GM18526 (cell line): ENCODE data around the gene LTK.
A peak's percentile ranks its signal among the peaks of the same experiment; 100 is the strongest.

ENCODE experiments used
- POLR2A ChIP-seq: IDR thresholded peaks from 3 replicates; pipeline ENCODE4 v1.6.1; 2011; ENCODE audit not compliant: insufficient read length; ENCODE audit errors: extremely low read depth

The LTK gene

DNA sequence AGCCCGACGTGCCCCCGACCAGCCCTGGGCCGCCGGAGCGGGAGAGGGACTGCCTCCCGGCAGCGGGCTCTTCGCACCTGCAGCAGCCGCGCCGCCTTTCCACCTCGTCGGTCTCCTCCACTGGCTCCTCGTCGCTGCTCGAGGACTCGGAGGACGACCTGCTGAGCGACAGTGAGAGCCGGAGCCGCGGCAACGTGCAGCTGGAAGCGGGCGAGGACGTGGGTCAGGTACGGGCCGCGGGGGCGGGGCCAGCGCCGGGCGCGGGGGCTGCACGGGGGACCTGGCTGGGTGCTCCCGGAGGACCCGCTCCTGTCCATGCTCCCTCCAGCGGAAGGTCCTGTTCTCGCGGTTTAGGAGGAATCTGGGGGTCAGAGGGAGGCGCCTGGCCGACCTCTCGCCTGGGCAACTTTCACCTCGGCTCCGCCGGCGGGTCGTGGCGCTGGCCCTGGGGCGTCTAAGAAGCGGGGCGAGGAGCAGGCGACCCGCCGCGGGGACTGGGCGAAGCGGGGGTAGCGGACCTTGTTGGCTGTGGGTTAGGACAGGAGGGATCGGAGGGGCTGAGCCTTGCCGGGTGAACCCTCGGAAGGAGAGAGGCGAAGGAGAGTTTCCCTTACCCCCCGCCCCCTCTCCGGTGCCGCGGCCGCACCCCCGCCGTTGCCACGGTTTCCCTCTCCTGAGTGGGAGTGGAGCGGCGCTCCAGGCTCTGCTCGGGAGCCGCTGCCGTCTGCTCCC, 19.3 kb downstream of the LTK start:
- no peak for TF ChIP-seq POLR2A

DNA sequence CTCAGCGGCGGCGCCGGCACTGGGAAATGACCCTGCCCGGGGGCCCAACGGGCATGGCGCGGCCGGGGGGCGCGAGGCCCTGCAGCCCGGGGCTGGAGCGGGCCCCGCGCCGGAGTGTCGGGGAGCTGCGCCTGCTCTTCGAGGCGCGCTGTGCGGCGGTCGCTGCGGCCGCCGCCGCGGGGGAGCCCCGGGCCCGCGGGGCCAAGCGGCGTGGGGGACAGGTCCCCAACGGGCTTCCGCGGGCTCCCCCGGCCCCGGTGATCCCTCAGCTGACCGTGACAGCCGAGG, 19.8 kb downstream of the LTK start:
- TF ChIP-seq POLR2A = no peak

DNA sequence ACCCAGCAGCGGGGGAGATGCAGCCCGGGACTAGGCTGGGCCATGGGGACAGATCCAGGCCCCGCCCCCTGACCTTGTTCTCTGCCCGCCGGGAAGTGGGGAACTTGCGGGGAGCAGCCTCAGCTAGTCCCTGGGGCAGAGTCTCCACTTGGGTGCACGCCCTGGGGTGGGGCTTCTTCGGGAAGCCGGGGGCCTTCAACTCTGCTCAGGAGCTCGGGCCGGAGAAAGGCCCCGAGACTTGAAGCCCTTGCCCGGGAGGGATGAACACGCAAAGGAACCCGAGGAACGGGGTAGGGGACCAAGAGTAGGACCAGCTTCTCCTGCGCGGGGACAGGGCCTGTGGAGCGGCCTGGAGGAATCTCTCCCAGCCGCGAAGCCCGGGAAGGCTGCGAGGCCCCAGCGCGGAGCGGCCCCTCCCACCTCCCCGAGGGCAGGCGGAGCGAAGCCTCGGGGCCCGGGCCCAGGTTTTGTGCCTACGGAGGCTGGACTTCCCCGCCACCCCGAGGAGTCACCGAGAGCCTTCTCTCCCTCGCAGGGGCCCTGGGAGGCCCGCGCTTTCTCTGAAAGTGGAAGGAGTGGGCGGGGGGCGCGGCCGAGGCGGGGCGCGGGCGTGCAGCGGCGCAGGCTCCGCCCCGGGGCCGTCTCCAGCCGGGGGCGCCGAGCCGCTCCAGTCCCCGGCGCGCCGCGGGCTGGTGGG, 20.3 kb downstream of the LTK start, which contains the start of gene ITPKA:
ITPKA (plus strand) TSS at position 670 of the 697 bp plus-strand sequence. CDS start 54 bp downstream, outside the sequence.
- TF ChIP-seq POLR2A = peak; percentile 45

DNA sequence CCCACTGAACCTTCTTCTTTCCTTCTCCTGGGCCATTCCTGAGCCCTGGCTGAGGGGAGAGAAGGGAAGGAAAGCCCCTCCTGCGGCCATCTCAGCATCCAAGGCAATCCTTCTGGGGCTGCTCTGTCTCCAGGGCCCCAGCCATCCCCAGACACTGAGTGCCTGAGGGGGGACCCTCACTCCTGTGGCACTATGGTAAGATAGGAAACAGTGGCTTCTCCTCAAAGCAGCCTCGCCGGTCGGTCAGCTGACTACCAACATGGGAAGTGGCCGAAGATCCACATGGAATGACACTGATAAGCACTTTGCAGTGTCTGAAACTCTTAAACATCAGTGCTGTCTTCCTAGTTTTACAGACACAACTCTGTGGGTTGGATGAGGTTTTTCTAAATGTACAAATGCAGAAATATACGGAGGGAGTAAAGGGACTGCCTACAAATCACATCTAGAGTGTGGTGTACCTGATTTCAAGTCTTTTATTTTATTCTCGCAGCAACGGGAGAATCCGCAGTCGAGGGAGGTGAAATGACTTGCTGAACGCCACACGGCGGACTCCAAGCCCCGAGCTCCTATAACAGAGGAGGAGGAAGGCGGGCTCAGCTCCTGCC, 20.9 kb downstream of the LTK start:
- no peak for TF ChIP-seq POLR2A

DNA sequence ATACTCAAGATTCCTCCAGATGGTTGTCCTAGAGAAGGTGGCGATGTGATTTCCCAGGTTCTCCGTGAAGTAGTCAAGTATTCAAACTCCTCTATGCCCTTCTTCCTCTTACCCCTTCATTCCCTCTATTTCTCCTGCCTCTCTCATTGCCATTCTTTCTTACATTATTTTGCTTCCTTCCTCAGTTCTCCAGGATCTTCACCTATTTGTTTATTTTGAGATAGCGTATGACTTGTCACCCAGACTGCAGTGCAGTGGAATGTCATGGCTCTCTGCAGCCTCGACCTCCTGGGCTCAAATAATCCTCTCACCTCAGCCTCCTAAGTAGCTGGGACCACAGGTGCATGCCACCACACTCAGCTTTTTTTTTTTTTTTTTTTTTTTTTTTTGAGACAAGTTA, 21.7 kb downstream of the LTK start:
- no peak for TF ChIP-seq POLR2A

DNA sequence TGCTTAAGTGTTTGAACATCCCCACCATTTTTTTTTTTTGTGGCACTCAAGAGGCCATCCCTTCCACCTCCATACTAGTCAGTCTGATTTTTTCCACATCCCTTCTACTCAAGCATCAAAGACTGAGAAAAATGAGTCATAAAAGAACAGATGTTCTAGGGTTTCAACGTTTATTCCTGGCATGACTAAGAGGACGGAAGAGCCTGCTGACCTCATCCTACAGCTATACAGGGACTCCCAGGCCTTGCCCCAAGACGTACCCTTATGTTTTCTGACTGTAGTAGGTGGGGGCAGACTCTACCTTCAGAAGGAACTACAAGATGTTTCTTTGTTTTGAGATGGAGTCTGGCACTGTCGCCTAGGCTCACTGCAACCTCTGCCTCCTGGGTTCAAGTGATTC, 23.3 kb downstream of the LTK start:
- no peak for TF ChIP-seq POLR2A

DNA sequence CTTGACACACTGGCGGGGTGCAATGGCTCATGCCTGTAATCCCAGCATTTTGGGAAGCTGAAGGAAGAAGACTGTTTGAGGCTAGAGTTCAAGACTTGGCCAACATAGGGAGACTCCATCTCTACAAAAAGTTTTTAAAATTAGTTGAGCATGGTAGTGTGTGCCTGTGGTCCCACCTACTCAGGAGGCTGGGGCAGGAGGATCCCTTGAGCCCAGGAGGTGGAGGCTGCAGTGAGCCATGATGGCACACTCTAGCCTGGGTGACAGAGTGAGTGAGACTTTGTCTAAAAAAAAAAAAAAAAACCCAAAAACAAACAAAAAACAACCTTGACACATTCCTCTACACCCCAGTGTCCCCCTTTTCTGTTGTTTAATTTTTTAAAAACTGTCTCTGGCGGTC, 24.0 kb downstream of the LTK start:
- no peak for TF ChIP-seq POLR2A

DNA sequence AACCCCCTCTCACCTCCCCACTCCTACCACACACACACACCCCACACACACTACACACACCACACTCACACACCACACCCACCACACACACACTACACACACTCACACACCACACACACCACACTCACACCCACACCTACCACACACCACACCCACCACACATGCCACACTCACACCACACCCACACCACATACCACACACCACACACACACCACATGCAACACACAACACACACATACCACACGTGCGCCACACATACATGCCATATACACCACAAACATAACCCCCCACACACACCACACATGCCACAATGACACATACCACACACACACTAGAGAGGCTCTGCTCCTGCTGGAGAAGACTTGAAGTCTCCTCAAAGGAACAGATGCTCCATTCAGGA, 25.8 kb downstream of the LTK start:
- no peak for TF ChIP-seq POLR2A

DNA sequence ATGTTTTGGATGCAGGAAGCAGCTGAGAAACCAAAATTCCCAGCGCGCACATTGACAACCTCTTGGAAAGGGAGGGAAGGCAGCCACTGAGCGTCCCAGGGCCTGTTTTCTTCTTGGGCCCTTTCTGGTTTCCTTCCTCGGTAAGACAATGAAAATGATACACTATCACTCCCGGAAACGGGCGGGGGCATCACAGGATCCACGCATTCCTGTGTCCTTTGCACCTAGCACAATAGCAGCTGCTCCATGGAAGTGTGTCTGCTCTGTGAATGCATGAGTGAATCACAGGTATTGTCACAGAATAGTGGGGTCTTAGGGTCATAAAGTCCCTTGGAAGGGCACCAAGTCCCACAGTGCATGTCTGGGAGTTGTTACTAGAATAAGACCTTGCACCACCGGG, 26.2 kb downstream of the LTK start:
- TF ChIP-seq POLR2A = no peak

DNA sequence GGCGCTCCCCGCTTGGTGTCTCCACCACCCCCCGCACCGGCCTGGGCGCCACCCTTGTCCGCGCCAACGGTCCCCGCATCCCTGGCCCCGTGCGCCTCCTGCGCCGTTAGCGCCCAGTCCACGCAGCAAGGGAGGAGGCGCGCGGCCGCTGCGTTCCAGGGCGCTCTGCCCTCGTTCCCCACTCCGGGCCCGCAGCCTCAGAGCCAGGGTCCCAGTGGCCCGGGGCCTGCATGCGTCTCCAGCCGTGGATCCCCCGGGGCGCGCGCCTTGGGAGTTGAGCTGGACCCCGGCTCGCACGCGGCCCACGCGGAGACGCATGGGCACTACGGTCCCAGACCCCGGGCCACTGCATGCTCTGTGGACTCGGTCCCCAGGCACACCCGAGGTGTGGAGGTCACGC, 27.3 kb downstream of the LTK start:
- TF ChIP-seq POLR2A = no peak

DNA sequence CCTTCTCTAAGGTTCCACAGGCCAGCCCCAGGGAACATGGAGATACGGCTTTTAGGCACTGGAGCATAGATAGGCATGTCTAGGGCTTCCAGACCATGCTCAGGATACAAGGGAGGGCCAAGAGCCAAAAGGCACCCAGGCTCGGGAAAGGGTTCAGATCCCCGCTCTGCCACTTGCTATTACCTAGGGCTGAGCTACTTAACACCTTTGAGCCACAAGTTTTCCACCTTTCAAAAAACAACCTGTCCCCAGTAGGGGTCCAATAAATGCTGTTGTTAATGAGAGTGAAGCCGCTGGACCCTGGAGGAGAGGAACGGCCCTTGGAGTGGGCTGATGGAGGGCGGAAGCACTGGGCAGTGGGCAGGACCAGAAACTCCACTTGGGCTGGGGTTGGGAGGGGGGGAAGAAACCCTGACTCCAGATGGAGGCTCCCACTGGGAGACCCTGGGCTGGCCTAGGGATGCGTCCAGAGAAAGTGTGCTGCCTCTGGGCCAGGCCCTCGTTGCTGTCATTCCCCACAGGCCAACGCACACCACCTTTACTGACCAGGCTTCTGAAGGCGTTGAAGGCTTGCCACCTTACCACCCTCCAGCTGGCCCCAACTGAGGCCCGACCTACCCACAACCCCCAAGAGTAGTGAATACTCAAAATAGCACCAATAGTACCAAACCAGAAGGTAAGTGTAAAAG, 28.5 kb downstream of the LTK start:
- no peak for TF ChIP-seq POLR2A

DNA sequence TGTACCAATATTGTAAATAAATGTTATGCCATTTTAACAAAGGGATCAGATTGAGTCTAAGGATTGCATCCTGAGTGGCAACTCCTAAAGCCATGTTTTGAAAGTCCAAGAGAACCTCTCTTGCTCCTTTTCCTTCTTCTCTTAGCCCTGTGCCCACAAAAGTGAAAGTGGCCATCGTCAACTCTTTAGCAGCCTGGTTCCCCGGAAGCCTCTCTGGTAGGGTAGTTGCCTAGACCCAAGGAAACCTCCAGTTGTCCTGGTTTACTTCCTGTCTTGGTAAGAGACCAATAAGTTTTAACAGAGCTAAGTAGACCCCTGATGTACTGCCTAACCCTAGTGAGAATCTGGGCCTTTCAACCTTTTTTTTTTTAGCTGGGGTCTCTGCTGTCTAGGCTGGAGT, 30.1 kb downstream of the LTK start:
- TF ChIP-seq POLR2A = no peak

DNA sequence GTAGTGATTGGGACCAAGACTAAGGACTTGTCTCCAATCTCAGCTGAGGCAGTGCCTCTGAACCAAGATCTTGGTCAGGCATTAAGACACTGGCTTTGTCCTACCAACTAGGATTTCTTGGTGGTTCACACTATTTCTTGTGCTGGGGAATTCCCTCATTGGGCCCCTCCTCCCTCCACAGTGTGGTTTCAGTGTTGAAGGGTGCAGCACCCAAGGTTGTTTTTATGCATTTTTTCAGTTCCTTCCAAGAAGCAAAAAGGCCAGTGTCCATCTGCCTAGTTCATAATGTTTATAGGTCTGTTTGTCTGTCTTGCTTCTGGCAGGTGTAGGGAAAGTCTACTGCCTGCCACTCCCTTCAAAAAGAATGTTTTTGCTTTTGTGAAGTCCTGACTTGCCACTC, 30.5 kb downstream of the LTK start:
- no peak for TF ChIP-seq POLR2A

DNA sequence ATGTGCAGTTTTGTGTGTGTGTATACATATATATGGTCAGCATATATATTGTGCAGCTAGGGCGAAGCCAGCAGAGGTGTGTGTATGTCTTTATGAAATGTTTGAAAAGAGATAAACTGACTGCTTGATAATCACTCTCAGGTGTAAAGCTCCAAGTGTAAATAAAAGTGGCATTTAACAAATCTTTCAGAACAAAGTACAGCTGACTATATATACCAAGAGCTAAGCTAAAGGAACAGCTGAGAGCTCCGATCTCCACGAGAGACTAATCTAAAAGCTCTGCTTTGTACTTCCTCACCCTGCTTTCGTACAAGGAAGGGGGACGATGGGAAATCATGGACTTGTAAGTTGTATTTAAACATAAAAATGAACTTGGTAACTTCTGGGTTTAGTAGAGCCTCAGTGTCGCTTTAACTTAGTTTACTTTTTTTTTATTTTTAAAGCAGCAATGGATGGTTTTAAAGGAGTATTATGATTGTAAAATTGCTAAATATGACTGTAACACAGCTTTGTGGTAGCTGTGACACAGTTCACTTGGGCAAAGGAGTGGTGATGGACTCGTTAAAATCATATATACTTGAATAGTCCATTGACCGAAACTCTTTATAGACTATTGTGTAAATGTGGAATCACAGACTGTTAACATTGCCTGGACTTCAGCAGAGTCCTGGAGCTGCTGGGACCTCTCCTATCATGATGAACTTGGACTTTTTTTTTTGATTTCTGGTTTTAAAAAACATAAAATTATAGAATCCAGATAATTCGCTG, 31.3 kb downstream of the LTK start:
- no peak for TF ChIP-seq POLR2A

DNA sequence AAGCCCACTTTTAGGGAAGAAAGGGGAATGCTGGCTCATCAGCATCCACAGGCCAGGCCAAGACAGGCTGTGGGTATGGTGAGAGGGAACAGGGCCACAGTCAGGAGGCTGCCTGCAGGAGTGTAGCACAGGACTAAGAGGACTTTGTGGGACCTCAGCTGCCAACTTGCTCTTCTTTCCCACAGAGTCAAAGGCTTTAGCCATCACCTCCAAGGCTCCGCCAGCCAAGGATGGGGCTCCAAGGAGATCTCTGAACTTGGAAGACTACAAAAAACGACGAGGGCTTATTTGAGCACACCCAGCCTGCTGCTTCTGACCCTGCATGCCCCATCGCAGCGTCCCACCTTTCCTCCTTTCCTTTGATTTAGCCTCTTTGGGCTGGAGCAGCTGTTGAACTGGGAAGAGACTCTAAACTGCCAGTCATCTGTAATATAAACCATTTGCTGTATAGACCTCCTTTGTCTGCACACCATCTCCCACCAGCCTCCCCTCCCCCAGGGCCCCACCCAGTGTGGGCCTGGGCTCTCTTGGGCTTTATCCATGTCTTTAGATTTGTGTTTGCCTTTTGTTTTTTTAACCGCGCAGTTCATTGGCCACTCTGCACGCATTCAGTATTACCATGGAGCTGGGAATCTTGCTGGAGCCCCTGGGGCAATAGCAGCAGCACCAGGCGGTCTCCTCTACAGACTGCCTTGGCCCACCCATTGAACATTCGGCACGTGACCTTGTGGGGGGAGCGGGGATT, 33.1 kb downstream of the LTK start:
- no peak for TF ChIP-seq POLR2A

DNA sequence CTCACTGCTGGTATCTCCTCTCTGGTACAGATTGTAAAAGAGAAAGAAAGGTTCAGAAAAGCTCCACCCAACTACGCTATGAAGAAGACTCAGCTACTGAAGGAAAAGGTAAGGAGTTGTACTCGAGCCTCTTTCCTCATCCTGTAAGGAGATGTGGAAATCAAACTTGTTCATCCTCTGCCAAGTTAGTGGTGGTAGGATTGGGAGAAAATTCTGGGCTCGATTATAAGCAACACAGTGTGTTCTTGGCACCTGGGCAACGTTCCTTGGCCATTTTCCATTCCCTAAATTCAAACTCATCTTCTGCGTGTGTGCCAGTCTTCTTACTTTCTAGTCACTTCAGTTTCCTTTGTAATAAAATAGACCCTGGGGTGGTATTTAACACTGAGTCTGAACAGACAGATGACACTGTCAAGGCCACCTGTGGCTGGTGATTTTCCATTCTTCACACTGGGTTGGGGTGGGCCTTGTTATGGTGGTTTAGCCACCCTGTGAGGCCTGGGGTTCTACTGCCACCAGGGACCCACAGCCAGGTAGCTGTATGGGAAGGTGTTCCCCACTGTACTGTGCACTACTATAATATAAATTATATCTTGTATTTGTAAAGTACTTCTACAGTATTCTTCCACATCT, 37.1 kb downstream of the LTK start:
- TF ChIP-seq POLR2A = no peak
